Middle frontal gyrus (tissue), 1 donor: ENCODE results near the gene C11orf54.
"Not testable (repeated sequence)": the region's sequence is repeated elsewhere in the genome, so short reads cannot be mapped to it uniquely, and the experiment has no call there.

ENCODE experiments used
- DNase-seq: peaks from one replicate; pipeline ENCODE4 v3.0.0-alpha.2; 2015; ENCODE audit warnings: low spot score; ENCODE audit errors: extremely low spot score

C11orf54 gene

GRCh38 chr11:93766504-93766903 is 25.0 kb downstream of the C11orf54 start:
- no peak for DNase-seq

- DNase-seq = no peak
Observed at GRCh38 chr11:93767018-93767417, 25.5 kb downstream of the C11orf54 start.

- DNase-seq = no peak
Observed at GRCh38 chr11:93770160-93770559, 28.7 kb downstream of the C11orf54 start.

- no peak for DNase-seq
Observed at GRCh38 chr11:93772123-93772522, 30.7 kb downstream of the C11orf54 start.

- no peak for DNase-seq
Observed at GRCh38 chr11:93773045-93773477, 31.6 kb downstream of the C11orf54 start.

GRCh38 chr11:93773601-93774200 is 32.2 kb downstream of the C11orf54 start:
- DNase-seq = no peak

- DNase-seq = not testable (repeated sequence)
Observed at GRCh38 chr11:93774560-93774959, 33.1 kb downstream of the C11orf54 start.

GRCh38 chr11:93775289-93775688 is 33.8 kb downstream of the C11orf54 start:
- no peak for DNase-seq

GRCh38 chr11:93783362-93783761 is 41.9 kb downstream of the C11orf54 start:
- DNase-seq = no peak

- DNase-seq = no peak
Observed at GRCh38 chr11:93783765-93784144, 42.3 kb downstream of the C11orf54 start.

GRCh38 chr11:93784145-93784934 is 42.9 kb downstream of the C11orf54 start, which contains the start of gene MED17:
Gene MED17, plus strand, starts transcription at chr11:93784282. Its CDS starts 232 bp downstream, at chr11:93784514.
- DNase-seq = peak; percentile 87

- DNase-seq = no peak
Observed at GRCh38 chr11:93784935-93785360, 43.5 kb downstream of the C11orf54 start.

GRCh38 chr11:93791493-93791892 is 50.0 kb downstream of the C11orf54 start:
- DNase-seq = no peak

- no peak for DNase-seq
Observed at GRCh38 chr11:93796441-93797231, 55.2 kb downstream of the C11orf54 start.

GRCh38 chr11:93801366-93801765 is 59.9 kb downstream of the C11orf54 start:
- DNase-seq = no peak

- DNase-seq = no peak
Observed at GRCh38 chr11:93804879-93805278, 63.4 kb downstream of the C11orf54 start.

GRCh38 chr11:93807980-93808379 is 66.5 kb downstream of the C11orf54 start:
- no peak for DNase-seq

- no peak for DNase-seq
Observed at GRCh38 chr11:93813974-93814373, 72.5 kb downstream of the C11orf54 start.
